ENCODE measurements around the gene GSTA3.
"Not testable (repeated sequence)": the region's sequence is repeated elsewhere in the genome, so short reads cannot be mapped to it uniquely, and the experiment has no call there.

GSTA3 gene

DNA sequence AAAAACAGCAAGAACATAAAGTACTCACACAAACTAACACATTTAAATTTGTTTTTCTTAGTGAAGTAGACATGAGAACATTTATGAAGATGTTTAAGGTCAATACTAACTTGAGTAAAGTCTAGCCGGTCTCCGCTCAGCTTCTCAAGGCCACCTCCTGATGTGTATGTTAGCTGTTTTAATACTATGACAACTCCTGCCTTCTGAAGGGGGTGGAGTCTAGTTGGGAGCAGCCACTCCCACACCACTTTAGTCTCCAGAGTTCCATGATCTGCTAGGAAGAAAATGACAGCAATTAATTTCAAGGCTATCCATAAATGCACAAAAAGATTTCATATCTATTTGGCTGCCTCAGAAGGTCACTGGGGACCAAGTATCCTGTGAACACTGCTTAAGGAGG is at the start of gene GSTA3:
GSTA3 (minus strand) TSS at position 168 of the 400 bp plus-strand sequence. CDS start 3,864 bp downstream, outside the sequence.
- H3K27me3 ChIP-seq (ENCODE audit: insufficient read depth, low read length) = peaks cover 3% of the 10 kb centered on the region

DNA sequence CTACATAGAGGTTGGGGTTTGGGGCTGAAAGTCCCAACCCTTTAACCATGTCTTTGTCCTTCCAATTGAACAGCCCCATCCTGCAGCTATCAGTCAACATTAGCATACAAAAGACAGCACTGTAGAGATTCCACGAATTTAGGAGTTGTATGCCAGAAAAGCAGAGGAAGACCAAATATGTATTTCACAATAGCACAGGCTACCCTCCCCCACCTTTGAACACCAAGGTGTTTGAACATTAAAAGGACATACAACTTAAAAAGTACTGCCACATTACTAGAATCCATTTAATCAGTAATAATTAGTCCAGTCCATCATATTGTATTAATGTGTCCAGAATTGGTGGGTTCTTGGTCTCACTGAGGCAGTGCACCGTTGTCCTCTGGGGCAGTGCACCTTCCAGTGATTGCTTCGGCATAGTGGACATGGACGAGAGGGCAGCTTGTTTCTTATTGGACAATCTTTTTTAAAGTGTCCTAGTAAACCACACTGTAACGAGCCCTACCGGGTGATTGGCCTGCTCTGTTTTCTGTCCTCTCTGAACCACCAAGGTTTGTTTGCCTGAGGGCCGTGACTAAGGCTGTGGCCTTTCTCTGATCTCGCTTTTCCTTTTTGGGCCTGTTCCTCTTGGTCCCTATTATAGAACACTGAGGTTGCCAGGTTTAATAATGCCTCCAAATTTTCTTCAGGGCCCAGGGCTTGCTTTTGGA is 49.2 kb upstream of the GSTA3 start:
- H2AFZ ChIP-seq (ENCODE audit: low read depth, low read length) = no peak overlapping the region
- peaks cover 2% of the 10 kb centered on the region for H3K9me3 ChIP-seq (ENCODE audit: low read length)
- no peak overlapping the region for H3K4me3 ChIP-seq (ENCODE audit: low read length)
- no peaks in the 10 kb centered on the region for H3K36me3 ChIP-seq (ENCODE audit: insufficient read depth, low read length)
- H3K4me1 ChIP-seq (ENCODE audit: insufficient read depth, low read length) = no peaks in the 10 kb centered on the region
- H3K27me3 ChIP-seq (ENCODE audit: insufficient read depth, low read length) = peaks cover 8% of the 10 kb centered on the region

More for the DNA sequence above, at the start of gene GSTA3:
- H3K4me1 ChIP-seq (ENCODE audit: insufficient read depth, low read length) = no peaks in the 10 kb centered on the region
- H3K9me3 ChIP-seq (ENCODE audit: low read length) = no peaks in the 10 kb centered on the region
- H3K36me3 ChIP-seq (ENCODE audit: insufficient read depth, low read length) = no peaks in the 10 kb centered on the region
- H2AFZ ChIP-seq (ENCODE audit: low read depth, low read length) = no peak within 1 kb of the TSS
- H3K4me3 ChIP-seq (ENCODE audit: low read length) = no peak within 1 kb of the TSS

DNA sequence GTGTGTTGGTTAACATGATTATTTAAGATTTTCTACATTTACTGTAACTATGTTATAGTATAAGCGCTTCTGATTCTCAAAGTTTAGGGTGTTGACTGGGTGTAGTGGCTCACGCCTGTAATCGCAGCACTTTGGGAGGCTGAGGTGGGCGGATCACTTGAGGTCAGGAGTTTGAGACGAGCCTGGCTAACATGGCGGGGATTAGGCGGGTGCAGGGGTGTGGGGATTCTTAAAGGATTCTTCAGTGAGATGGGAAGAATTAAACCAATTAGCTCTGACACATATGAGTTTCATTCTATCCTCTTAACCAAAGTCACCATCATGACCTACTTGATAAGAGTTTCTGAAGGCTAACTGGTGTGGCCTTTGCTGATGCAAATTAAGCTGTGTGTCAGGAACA is 46.4 kb upstream of the GSTA3 start:
- no peak overlapping the region for H2AFZ ChIP-seq (ENCODE audit: low read depth, low read length)
- no peak overlapping the region for H3K4me3 ChIP-seq (ENCODE audit: low read length)
- H3K27me3 ChIP-seq (ENCODE audit: insufficient read depth, low read length) = peaks cover 5% of the 10 kb centered on the region
- no peaks in the 10 kb centered on the region for H3K36me3 ChIP-seq (ENCODE audit: insufficient read depth, low read length)
- no peaks in the 10 kb centered on the region for H3K4me1 ChIP-seq (ENCODE audit: insufficient read depth, low read length)
- H3K9me3 ChIP-seq (ENCODE audit: low read length) = no peaks in the 10 kb centered on the region

DNA sequence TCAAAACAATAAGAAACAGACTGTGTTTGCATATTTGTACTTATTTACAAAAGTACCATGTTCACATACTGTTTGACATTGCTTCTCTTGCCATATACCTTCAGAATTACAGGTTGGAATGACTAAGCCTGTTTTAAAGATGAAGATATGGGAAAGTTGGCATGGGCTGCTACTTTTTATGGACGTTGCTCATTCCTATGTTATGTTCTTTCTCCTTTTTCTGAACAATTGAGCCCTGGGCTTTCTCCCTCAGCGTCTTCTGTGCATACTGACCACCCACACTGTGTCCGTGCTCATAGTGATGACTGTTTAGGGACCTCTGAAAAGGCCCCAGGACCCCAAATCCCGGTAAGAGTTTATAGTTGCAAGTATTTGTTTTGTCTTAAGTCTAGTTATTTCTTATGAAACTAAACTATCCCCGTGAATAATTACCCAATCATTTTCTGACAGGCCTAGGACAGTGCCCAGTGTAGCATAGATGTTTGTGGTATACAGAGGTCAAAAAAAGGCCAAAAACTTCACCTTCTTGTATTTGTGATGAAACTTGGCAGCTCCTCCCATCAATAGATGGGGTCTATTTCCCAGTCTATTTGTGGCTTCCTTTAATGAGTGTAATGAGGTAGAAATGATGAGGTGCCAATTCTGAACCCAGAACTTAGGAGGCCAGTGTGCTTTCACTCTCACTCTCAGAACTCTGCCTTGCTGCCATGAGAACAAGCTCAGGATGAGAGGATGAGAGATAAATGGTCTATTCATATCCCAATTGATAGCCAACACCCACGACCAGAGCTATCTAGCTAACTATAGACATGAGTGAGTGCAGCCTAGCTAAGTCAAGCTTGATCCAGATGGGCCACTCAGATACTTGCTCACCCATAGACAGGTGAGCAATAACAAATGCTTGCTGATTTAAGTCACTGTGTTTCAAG is 44.7 kb upstream of the GSTA3 start:
- Histone ChIP-seq H3K27me3 (ENCODE audit: insufficient read depth, low read length) (peaks cover 5% of the 10 kb centered on the region), H3K4me3 (ENCODE audit: low read length) (no peak overlapping the region), H3K36me3 (ENCODE audit: insufficient read depth, low read length) (no peaks in the 10 kb centered on the region), H2AFZ (ENCODE audit: low read depth, low read length) (no peak overlapping the region), H3K9me3 (ENCODE audit: low read length) (no peaks in the 10 kb centered on the region), H3K4me1 (ENCODE audit: insufficient read depth, low read length) (no peaks in the 10 kb centered on the region)

DNA sequence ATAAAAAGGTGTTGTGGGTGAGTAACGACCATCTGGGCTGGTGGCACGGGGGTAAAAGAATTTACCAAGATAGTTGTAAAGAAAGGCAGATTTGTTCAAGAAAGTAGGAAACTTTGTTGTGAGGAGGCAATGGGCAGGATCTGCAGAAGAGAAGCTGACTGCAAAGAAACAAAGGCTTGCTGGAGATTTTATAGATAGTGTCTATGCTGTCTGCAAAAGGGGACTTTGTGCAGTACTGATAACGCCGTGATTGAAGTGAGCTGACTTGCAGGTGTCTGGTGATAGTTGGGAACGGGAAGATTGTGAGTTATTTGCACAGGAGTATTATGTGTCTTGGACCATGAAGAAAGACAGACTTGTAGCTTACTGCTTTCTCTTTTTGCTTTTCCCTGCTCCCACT is 36.8 kb upstream of the GSTA3 start:
- Histone ChIP-seq H3K4me3 (ENCODE audit: low read length) (no peak overlapping the region), H2AFZ (ENCODE audit: low read depth, low read length) (no peak overlapping the region), H3K9me3 (ENCODE audit: low read length) (no peaks in the 10 kb centered on the region), H3K36me3 (ENCODE audit: insufficient read depth, low read length) (no peaks in the 10 kb centered on the region), H3K4me1 (ENCODE audit: insufficient read depth, low read length) (no peaks in the 10 kb centered on the region), H3K27me3 (ENCODE audit: insufficient read depth, low read length) (no peaks in the 10 kb centered on the region)

DNA sequence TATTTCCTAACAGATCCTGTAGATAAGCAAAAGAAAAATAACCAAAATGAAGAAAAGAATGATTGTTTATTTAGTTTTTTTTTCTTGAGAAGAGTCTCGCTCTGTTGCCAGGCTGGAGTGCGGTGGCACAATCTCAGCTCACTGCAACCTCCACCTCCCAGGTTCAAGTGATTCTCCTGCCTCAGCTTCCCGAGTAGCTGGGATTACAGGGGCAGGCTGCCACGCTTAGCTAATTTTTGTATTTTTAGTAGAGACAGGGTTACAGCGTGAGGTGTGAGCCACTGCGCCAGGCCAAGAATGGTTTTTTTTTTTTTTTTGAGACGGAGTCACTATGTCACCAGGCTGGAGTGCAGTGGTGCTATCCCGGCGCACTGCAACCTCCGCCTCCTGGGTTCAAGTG is 33.3 kb upstream of the GSTA3 start:
- H3K27me3 ChIP-seq (ENCODE audit: insufficient read depth, low read length); H3K4me1 ChIP-seq (ENCODE audit: insufficient read depth, low read length); H3K4me3 ChIP-seq (ENCODE audit: low read length); H3K9me3 ChIP-seq (ENCODE audit: low read length); H3K36me3 ChIP-seq (ENCODE audit: insufficient read depth, low read length); H2AFZ ChIP-seq (ENCODE audit: low read depth, low read length): not testable (repeated sequence)

GRCh38 chr6:52942221-52942620 is 32.7 kb upstream of the GSTA3 start:
- Histone ChIP-seq H3K36me3 (ENCODE audit: insufficient read depth, low read length) (no peaks in the 10 kb centered on the region), H3K27me3 (ENCODE audit: insufficient read depth, low read length) (no peaks in the 10 kb centered on the region), H2AFZ (ENCODE audit: low read depth, low read length) (no peak overlapping the region), H3K4me3 (ENCODE audit: low read length) (no peak overlapping the region), H3K9me3 (ENCODE audit: low read length) (no peaks in the 10 kb centered on the region), H3K4me1 (ENCODE audit: insufficient read depth, low read length) (no peaks in the 10 kb centered on the region)

GRCh38 chr6:52937908-52938307 is 28.4 kb upstream of the GSTA3 start:
- no peaks in the 10 kb centered on the region for H3K9me3 ChIP-seq (ENCODE audit: low read length)
- no peaks in the 10 kb centered on the region for H3K36me3 ChIP-seq (ENCODE audit: insufficient read depth, low read length)
- no peaks in the 10 kb centered on the region for H3K27me3 ChIP-seq (ENCODE audit: insufficient read depth, low read length)
- H3K4me3 ChIP-seq (ENCODE audit: low read length) = no peak overlapping the region
- no peak overlapping the region for H2AFZ ChIP-seq (ENCODE audit: low read depth, low read length)
- no peaks in the 10 kb centered on the region for H3K4me1 ChIP-seq (ENCODE audit: insufficient read depth, low read length)

GRCh38 chr6:52933778-52934177 is 24.3 kb upstream of the GSTA3 start:
- no peak overlapping the region for H2AFZ ChIP-seq (ENCODE audit: low read depth, low read length)
- no peaks in the 10 kb centered on the region for H3K27me3 ChIP-seq (ENCODE audit: insufficient read depth, low read length)
- H3K4me3 ChIP-seq (ENCODE audit: low read length) = no peak overlapping the region
- no peaks in the 10 kb centered on the region for H3K9me3 ChIP-seq (ENCODE audit: low read length)
- H3K36me3 ChIP-seq (ENCODE audit: insufficient read depth, low read length) = no peaks in the 10 kb centered on the region
- H3K4me1 ChIP-seq (ENCODE audit: insufficient read depth, low read length) = no peaks in the 10 kb centered on the region

DNA sequence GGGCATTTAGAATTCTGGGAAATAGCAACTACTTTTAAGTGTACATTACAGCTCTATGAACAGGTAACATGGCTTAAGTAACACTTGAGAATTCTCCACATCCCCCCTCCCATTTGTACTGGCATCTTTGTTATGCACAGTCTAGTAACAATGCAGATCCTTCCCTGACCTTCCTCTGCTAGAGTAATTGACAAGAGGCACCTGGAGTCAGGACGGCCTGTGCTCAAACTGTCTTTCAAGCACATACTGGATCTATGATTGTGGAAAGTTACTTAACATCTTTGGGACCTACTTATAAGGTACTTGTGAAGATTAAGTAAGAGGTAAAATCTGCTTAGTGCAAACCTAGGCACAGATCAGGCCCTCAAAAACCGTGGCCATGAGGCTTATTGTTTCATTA is 21.9 kb upstream of the GSTA3 start:
- Histone ChIP-seq H3K4me3 (ENCODE audit: low read length) (no peak overlapping the region), H3K4me1 (ENCODE audit: insufficient read depth, low read length) (no peaks in the 10 kb centered on the region), H3K9me3 (ENCODE audit: low read length) (no peaks in the 10 kb centered on the region)

DNA sequence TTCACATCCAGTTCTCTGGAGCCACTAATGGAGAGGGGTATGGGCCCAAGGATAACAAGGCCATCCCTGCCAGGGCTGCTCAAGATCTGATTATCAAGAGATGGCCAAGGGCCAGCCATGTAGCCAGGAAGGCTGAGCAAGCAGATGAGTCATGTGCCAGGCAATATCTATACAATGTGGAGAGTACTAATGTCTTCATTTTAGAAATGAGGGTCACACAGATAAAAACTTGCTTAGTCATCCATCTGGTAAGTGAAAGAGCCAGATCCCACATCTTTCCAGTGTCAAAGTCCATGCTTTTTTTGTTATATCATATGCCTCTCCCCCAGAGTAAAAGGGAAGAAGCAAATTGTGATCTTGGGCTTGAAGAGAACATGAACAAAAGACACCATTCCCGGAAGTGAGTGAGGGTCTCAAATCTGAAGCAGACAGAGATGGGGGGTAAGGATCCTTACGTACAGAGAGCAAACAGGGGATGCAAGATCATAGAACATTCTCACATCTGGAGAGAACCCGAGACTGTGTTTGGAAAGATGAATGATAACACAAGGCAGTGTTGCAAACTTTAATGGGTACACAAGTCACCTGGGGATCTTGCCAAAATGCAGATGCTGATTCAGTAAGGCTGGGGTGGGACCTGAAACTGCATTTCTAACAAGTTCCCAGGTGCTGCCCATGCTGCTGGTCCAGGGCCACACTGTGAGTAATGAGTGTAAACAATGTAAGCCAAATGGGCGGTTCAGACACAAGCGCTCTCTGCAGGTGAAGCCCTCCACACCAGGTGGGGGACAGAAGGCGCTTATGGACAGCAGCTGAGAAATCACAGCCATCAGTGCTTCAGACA is 20.0 kb upstream of the GSTA3 start:
- H3K4me3 ChIP-seq (ENCODE audit: low read length) = no peak overlapping the region
- H3K9me3 ChIP-seq (ENCODE audit: low read length) = no peaks in the 10 kb centered on the region
- H3K36me3 ChIP-seq (ENCODE audit: insufficient read depth, low read length) = no peaks in the 10 kb centered on the region
- H2AFZ ChIP-seq (ENCODE audit: low read depth, low read length) = no peak overlapping the region
- no peaks in the 10 kb centered on the region for H3K4me1 ChIP-seq (ENCODE audit: insufficient read depth, low read length)
- no peaks in the 10 kb centered on the region for H3K27me3 ChIP-seq (ENCODE audit: insufficient read depth, low read length)

More for the DNA sequence above, 21.9 kb upstream of the GSTA3 start:
- H3K27me3 ChIP-seq (ENCODE audit: insufficient read depth, low read length) = no peaks in the 10 kb centered on the region
- H2AFZ ChIP-seq (ENCODE audit: low read depth, low read length) = no peak overlapping the region
- no peaks in the 10 kb centered on the region for H3K36me3 ChIP-seq (ENCODE audit: insufficient read depth, low read length)

DNA sequence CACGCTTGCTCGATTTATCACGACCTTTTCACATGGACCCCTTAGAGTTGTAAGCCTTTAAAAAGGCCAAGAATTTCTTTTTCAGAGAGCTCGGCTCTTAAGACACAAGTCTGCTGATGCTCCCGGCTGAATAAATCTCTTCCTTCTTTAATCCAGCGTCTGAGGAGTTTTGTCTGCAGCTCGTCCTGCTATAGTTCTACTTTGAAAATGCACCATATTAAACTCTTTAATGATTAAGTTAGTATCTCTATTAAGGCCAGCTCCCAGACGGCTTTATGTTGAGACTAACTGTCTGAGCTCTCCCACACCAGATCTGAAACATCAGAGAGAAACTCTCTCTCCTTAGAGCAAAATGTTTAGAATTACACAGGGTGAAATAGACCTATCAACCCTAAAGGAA is 18.0 kb upstream of the GSTA3 start:
- no peak overlapping the region for H3K4me3 ChIP-seq (ENCODE audit: low read length)
- H3K4me1 ChIP-seq (ENCODE audit: insufficient read depth, low read length) = no peaks in the 10 kb centered on the region
- no peaks in the 10 kb centered on the region for H3K9me3 ChIP-seq (ENCODE audit: low read length)
- H3K27me3 ChIP-seq (ENCODE audit: insufficient read depth, low read length) = no peaks in the 10 kb centered on the region
- no peaks in the 10 kb centered on the region for H3K36me3 ChIP-seq (ENCODE audit: insufficient read depth, low read length)
- no peak overlapping the region for H2AFZ ChIP-seq (ENCODE audit: low read depth, low read length)
